ENCODE results near the gene PRXL2A. TPM values are rescaled to one million over a fixed set of nuclear protein-coding genes. Genes with fewer than 3 reads are reported as not detected.
"Not testable (repeated sequence)": the region's sequence is repeated elsewhere in the genome, so short reads cannot be mapped to it uniquely, and the experiment has no call there.

Gene PRXL2A
- total RNA-seq, 1 donor = 0.90 TPM

GRCh38 chr10:80415734-80416478 is 7.6 kb downstream of the PRXL2A start:
- no peak for TF ChIP-seq CTCF (IDR thresholded peaks at IDR 0.05; ENCODE audit: insufficient read depth, low read length)
- DNase-seq (ENCODE audit: low read depth) = no peak
- H3K4me3 ChIP-seq (ENCODE audit: low read depth, low read length) = no peak overlapping the region

GRCh38 chr10:80416479-80417098 is 8.2 kb downstream of the PRXL2A start:
- H3K4me3 ChIP-seq (ENCODE audit: low read depth, low read length) = no peak overlapping the region
- TF ChIP-seq CTCF (IDR thresholded peaks at IDR 0.05; ENCODE audit: insufficient read depth, low read length) = no peak
- DNase-seq (ENCODE audit: low read depth) = peak; percentile 15

- not testable (repeated sequence) for H3K4me3 ChIP-seq (ENCODE audit: low read depth, low read length); DNase-seq (ENCODE audit: low read depth)
These were observed 8.9 kb downstream of the PRXL2A start for GRCh38 chr10:80417256-80417655.

GRCh38 chr10:80421050-80421706 is 12.8 kb downstream of the PRXL2A start:
- TF ChIP-seq CTCF (IDR thresholded peaks at IDR 0.05; ENCODE audit: insufficient read depth, low read length) = no peak
- DNase-seq (ENCODE audit: low read depth) = no peak
- H3K4me3 ChIP-seq (ENCODE audit: low read depth, low read length) = no peak overlapping the region

GRCh38 chr10:80421707-80422536 is 13.6 kb downstream of the PRXL2A start:
- TF ChIP-seq CTCF (IDR thresholded peaks at IDR 0.05; ENCODE audit: insufficient read depth, low read length) = no peak
- H3K4me3 ChIP-seq (ENCODE audit: low read depth, low read length) = no peak overlapping the region
- no peak for DNase-seq (ENCODE audit: low read depth)

- no peak for TF ChIP-seq CTCF (IDR thresholded peaks at IDR 0.05; ENCODE audit: insufficient read depth, low read length)
- H3K4me3 ChIP-seq (ENCODE audit: low read depth, low read length) = no peak overlapping the region
- no peak for DNase-seq (ENCODE audit: low read depth)
These were observed 17.6 kb downstream of the PRXL2A start for GRCh38 chr10:80425901-80426300.

All from fibroblast of the aortic adventitia (primary cell).